Brain microvascular endothelial cell (primary cell): ENCODE results near the gene SRA1.

ENCODE experiments used
- DNase-seq: peaks from one replicate; pipeline ENCODE4 v3.0.0-alpha.2; 2020
- H3K27ac ChIP-seq: fragments of 250-450 bp; sonication (Bioruptor Pico); 2 replicates; pipeline ENCODE4 v1.5.1; 2020; ENCODE audit warnings: mild to moderate bottlenecking, moderate library complexity
- H3K27me3 ChIP-seq: fragments of 250-450 bp; sonication (Bioruptor Pico); replicated peaks from 2 replicates; pipeline ENCODE4 v1.5.1; 2020; ENCODE audit warnings: mild to moderate bottlenecking
- H3K36me3 ChIP-seq: fragments of 250-450 bp; sonication (Bioruptor Pico); replicated peaks from 2 replicates; pipeline ENCODE4 v1.5.1; 2020; ENCODE audit warnings: mild to moderate bottlenecking
- H3K4me3 ChIP-seq: 2 replicates; pipeline ENCODE4 v1.5.1; 2011; ENCODE audit warnings: low read depth, mild to moderate bottlenecking, control low read depth, low read length, moderate library complexity
- in situ Hi-C: cut with HindIII; loops from 2 replicates; pipeline ENCODE4 v1.10.0; 2017; ENCODE audit warnings: low sequenced_read_pairs, low pct_ligation_motif_present
- TF ChIP-seq, protein P1 (sequence below): IDR thresholded peaks from 2 replicates; pipeline ENCODE4 v1.5.1; 2011; ENCODE audit warnings: low read depth, mild to moderate bottlenecking, moderate library complexity, low read length, control low read depth, inconsistent platforms; ENCODE audit errors: missing control alignments

The SRA1 gene

DNA sequence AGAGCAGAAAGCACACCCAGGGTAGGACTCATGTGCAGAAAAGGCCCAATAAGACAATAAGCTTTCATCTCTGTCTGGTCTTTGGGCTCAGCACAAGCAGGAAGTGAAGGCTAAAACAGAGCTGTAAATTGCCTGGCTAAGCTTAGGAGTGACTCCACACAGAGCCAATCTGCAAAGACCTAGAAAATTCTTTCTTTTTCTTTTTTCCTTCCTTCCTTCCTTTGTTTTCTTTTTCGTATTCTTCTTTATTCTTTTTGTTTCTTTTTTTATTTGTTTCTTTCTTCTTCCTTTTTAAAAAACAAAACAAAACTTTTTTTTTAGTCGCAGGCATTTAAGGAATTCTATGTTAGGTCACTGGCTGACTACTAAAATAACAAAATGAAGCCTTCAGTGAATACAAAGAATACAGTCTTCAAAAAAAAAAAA, 19.5 kb upstream of the SRA1 start:
- TF ChIP-seq, protein P1, sequence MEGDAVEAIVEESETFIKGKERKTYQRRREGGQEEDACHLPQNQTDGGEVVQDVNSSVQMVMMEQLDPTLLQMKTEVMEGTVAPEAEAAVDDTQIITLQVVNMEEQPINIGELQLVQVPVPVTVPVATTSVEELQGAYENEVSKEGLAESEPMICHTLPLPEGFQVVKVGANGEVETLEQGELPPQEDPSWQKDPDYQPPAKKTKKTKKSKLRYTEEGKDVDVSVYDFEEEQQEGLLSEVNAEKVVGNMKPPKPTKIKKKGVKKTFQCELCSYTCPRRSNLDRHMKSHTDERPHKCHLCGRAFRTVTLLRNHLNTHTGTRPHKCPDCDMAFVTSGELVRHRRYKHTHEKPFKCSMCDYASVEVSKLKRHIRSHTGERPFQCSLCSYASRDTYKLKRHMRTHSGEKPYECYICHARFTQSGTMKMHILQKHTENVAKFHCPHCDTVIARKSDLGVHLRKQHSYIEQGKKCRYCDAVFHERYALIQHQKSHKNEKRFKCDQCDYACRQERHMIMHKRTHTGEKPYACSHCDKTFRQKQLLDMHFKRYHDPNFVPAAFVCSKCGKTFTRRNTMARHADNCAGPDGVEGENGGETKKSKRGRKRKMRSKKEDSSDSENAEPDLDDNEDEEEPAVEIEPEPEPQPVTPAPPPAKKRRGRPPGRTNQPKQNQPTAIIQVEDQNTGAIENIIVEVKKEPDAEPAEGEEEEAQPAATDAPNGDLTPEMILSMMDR = no peak
- Histone ChIP-seq H3K36me3 (no peaks in the 10 kb centered on the region), H3K4me3 (no peak overlapping the region), H3K27me3 (no peaks in the 10 kb centered on the region), H3K27ac (peak overlapping the region; percentile 18)
- in situ Hi-C loops = no loop called here
- peak; percentile 37 for DNase-seq

DNA sequence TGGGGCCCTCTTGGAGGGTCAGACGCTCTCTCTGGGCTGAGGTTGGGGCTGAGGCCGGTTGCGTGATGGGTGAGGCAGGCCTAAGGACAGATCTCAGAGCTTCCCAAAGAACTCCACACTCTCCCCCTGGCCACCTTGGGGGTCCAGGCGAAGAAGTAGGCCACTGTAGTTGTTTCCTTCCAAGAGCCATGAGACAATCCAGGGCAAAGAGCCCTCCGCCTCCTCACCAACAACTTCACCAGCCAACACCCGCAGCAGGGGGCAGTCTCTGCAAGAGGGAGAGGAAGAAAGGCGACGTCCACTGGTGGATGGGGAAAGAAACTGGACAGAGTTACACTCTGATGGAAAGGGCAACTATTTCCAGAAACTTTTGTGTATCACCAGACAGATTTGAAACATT, 18.0 kb upstream of the SRA1 start:
- H3K4me3 ChIP-seq = no peak overlapping the region
- H3K36me3 ChIP-seq = no peaks in the 10 kb centered on the region
- TF ChIP-seq, protein P1 = peak; percentile 61
- peak; percentile 38 for DNase-seq
- no peak overlapping the region for H3K27ac ChIP-seq
- in situ Hi-C loops = no loop called here
- no peaks in the 10 kb centered on the region for H3K27me3 ChIP-seq

DNA sequence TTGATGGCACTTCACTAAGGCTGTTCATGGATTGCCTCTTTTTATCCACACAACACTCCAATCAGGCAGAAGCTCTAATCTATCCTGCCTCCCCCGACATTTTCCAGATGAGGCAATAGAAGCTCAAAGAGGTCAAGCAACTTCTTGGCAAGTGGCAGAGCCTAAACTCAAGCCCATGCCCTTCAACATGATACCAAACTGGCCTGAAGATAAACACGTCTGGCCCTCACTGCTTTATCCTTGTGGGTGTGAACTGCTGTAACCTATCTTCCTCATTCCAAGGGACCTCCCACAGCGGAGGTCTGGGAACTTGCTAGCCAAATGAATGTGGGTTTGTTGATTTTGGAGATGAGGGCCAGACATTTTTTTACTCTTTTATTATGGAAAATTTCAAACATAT, 16.9 kb upstream of the SRA1 start:
- TF ChIP-seq, protein P1 = no peak
- Histone ChIP-seq H3K27me3 (no peaks in the 10 kb centered on the region), H3K27ac (no peak overlapping the region), H3K4me3 (no peak overlapping the region), H3K36me3 (no peaks in the 10 kb centered on the region)
- in situ Hi-C loops = no loop called here
- DNase-seq = peak; percentile 52

DNA sequence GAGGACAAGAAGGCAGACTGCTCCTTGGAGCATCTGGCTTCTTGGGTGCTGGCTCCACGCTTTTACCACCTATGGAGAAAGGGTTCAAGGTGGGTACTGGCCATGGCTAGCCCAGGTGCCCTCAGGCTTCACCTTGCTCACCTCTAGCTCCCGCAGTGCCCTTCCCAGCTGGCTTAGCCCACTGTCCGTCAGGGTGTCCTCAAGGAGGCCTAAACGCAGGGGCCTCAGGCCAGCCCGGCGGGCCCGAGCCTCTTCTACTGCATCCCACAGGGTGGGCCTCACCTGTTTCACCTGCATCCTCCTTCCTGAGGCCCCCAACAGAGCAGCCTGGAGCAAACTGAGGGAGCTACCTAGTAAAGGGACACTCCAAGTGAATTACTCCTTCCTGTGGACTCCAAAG, 16.4 kb upstream of the SRA1 start:
- Histone ChIP-seq H3K27me3 (no peaks in the 10 kb centered on the region), H3K36me3 (no peaks in the 10 kb centered on the region), H3K27ac (no peak overlapping the region), H3K4me3 (no peak overlapping the region)
- in situ Hi-C loops = no loop called here
- TF ChIP-seq, protein P1 = no peak
- DNase-seq = no peak

DNA sequence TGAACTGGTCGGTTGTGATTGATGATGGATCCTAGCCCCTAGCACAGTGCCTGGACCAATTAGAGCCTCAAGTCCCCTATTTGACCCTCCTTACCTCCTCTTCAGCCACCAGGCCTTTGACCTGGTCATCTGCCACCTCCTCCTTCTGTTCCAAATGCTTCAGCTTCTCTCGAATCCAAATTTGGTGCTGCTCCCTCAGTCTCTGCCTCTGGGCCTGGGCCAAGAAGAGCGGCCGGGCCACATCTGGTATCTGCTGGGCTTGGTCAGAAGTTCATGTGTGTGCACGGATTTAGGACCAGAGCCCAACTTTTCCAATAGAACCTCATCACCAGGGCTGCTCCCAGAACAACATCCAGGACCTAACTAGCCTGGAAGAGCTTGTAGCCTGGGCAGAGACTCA, 13.8 kb upstream of the SRA1 start:
- Histone ChIP-seq H3K27ac (no peak overlapping the region), H3K36me3 (peaks cover 7% of the 10 kb centered on the region), H3K27me3 (no peaks in the 10 kb centered on the region), H3K4me3 (no peak overlapping the region)
- TF ChIP-seq, protein P1 = no peak
- DNase-seq = no peak
- in situ Hi-C loops = no loop called here

DNA sequence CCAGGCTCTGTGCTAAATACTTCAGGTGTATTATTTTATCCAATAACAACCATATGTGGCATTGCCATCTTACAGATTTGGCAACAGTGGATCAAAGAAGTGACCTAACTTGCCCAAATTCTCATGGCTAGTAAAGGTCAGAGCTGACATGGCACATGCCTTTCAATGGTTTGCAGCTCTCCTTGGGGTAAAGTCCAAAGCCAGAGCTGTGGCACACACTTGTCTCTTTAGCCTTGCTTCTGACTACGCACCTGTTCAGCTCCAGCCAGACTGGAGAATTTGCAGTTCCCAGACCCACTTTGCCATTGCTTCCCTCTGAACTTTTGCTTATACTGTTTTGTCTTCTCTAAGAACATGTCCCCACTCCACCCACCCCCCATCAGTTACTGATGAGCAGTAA, 13.2 kb upstream of the SRA1 start:
- H3K27ac ChIP-seq = no peak overlapping the region
- DNase-seq = no peak
- TF ChIP-seq, protein P1 = no peak
- H3K4me3 ChIP-seq = no peak overlapping the region
- in situ Hi-C loops = no loop called here
- H3K36me3 ChIP-seq = peaks cover 7% of the 10 kb centered on the region
- H3K27me3 ChIP-seq = no peaks in the 10 kb centered on the region
